NCI-H146 (cell line): ENCODE measurements around the gene ATXN2L.
"Not testable (repeated sequence)": the region's sequence is repeated elsewhere in the genome, so short reads cannot be mapped to it uniquely, and the experiment has no call there.

Experiments used
- DNase-seq: peaks from one replicate; lab custom pipeline; 2025; lab: John Stamatoyannopoulos, UW

Gene ATXN2L, protein sequence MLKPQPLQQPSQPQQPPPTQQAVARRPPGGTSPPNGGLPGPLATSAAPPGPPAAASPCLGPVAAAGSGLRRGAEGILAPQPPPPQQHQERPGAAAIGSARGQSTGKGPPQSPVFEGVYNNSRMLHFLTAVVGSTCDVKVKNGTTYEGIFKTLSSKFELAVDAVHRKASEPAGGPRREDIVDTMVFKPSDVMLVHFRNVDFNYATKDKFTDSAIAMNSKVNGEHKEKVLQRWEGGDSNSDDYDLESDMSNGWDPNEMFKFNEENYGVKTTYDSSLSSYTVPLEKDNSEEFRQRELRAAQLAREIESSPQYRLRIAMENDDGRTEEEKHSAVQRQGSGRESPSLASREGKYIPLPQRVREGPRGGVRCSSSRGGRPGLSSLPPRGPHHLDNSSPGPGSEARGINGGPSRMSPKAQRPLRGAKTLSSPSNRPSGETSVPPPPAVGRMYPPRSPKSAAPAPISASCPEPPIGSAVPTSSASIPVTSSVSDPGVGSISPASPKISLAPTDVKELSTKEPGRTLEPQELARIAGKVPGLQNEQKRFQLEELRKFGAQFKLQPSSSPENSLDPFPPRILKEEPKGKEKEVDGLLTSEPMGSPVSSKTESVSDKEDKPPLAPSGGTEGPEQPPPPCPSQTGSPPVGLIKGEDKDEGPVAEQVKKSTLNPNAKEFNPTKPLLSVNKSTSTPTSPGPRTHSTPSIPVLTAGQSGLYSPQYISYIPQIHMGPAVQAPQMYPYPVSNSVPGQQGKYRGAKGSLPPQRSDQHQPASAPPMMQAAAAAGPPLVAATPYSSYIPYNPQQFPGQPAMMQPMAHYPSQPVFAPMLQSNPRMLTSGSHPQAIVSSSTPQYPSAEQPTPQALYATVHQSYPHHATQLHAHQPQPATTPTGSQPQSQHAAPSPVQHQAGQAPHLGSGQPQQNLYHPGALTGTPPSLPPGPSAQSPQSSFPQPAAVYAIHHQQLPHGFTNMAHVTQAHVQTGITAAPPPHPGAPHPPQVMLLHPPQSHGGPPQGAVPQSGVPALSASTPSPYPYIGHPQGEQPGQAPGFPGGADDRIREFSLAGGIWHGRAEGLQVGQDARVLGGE

DNA sequence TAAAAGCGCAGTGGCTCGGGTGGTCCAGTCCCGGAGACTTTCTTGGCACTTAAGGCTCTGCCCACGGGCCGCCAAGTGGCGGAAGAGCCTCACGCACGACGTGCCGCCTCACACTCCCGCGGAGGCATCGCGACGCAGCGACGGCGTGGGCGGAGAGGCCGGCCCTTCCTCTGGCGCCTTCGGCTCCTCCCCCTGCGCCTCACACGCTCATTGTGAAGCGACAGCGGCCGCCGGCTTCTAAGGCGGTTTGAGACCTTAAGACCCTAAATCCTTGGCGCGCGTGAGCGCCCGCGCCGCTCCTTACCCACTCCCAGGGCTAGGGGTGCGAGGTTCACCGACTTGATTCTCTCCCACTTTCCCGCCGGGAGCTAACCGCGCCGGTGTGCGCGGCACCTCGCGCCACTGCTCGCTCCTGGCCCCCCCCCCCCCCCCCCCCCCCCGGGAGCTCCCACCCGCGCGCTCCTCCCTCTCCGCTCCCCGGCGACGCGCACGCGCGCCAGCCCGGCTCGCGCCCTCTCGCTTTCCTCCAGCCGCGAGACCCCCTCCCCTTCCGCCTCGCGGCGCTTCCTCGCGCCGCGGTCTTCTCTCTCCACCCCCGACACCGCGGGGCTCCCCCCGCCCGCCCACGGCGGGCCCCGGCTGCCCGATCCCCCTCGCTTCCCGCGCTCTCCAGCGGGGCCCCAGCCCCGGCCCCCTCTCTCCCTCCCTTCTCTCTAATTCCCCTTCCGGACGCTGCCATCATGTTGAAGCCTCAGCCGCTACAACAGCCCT is at the start of gene ATXN2L:
ATXN2L (plus strand) TSS at position 480 of the 771 bp plus-strand sequence; CDS start at position 741, 261 bp downstream.
- DNase-seq: peak; percentile 96

DNA sequence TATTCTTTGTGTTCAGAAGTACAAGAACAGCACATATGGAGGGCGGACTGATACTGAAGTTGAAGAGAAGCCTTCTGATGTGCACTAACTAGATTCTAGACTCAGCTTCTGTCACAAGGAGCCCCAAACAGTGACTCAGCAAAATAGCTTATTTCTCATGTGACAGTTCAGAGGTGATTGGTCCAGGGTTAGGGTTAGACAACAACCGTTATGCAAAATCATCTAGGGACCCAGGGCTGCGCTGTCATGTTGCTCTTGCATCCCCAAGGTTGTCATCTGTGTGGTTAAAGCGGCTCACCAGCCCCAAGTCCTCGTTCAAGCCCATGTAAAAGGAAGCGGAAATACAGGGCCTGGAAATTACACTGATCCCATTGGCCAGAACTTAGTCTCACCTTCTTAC is 41.1 kb upstream of the ATXN2L start:
- DNase-seq: not testable (repeated sequence)

DNA sequence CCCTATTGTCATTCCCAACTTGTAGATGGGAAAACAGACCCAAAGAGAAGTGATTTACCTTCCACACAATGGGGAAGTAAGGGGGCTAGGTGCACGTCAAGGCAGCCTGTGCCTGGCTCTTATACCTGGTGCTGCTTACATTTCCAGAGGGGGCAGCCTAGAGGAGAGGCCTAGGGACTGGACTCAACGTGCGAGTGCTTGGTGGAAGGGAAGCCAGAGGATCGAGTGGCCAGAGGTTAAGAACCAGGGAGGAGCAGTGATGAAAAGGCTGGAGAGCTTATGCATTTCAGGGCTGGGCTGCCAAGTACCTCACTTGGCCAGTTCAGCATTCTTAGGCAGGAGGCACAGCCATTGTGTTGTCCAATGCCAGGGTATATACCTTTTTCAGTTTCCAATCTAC is 40.4 kb upstream of the ATXN2L start:
- not testable (repeated sequence) for DNase-seq

DNA sequence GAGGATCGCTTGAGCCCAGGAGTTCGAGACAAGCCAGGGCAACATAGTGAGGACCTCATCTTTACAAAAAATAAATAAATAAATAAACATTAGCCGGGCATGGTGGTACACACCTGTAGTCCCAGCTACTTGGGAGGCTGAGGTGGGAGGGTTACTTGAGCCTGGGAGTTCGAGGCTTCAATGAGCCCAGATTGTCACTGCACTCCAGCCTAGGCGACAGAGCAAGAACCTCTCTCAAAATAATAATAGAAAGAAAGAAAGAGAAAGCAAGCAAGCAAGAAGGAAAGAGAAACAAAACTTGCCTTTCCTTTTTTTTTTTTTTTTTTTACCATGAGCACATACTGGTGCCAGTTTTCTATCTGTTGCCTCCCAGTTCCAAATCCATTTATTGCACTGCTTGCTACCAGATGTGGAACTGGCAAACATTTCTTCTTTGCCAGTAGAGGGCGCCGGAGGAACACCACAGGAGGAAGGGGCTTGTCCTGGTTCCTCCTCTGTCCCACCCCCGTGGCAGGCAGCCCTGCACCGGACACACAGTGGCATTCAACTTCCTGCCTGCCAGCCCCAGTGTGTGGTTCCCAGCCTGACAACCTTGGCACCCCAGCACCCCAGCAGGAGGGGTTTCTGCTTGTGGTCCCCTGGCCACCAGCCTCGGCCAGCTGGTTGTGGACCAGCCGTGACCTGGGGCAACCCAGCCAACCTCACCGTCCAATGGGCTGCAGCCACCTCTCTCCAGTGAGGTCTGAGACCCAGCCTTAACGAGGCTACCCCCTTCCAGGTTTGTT is 20.4 kb upstream of the ATXN2L start:
- DNase-seq: not testable (repeated sequence)

DNA sequence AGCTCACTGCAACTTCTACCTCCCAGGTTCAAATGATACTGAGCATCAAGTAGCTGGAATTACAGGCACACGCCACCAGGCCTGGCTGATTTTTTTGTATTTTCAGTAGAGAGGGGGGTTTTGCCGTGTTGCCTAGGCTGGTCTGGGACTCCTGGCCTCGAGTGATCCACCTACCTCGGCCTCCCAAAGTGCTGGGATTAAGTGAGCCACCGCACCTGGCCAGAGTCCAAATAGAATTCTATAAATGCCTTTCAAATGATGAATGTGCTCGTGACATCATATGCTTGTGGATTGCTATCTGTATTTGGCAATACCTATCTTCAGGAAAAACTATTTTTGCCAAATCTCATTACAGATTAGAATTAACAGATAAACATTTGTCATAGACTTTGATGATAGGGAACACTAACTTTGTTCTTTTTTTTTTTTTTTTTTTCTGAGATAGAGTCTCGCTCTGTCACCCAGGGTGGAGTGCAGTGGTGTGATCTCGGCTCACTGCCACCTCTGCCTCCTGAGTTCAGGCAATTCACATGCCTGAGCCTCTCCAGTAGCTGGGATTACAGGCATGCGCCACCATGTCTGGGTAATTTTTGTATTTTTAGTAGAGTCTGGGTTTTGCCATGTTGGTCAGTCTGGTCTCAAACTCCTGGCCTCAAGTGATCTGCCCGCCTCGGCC is 15.2 kb upstream of the ATXN2L start:
- not testable (repeated sequence) for DNase-seq

DNA sequence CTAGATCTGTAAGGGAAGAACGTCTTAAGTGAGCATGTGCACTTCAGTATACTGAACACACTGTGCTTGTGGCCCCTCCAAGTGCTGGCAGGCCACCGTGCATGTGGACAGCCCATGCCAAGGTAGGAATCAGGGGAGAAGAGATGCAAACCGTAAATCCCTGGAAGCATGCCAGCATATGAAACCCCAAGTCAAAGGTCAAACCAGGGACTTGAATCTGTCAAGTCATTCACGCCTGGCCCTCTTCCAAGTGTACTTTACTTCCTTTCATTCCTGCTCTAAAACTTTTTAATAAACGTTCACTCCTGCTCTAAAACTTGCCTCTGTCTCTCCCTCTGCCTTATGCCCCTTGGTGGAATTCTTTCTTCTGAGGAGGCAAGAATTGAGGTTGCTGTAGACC is 2.8 kb upstream of the ATXN2L start:
- no peak for DNase-seq

DNA sequence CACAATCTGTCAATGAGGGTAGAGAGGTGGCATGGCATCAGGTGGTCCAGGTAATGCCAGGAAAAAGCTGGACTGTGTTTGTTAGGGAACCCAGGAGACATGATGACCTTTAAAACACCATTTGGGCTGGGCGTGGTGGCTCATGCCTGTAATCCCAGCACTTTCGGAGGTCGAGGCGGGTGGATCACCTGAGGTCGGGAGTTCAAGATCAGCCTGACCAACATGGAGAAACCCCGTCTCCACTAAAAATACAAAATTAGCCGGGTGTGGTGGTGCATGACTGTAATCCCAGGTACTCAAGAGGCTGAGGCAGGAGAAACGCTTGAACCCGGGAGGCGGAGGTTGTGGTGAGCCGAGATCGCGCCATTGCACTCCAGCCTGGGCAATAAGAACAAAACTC is 2.3 kb upstream of the ATXN2L start:
- not testable (repeated sequence) for DNase-seq

DNA sequence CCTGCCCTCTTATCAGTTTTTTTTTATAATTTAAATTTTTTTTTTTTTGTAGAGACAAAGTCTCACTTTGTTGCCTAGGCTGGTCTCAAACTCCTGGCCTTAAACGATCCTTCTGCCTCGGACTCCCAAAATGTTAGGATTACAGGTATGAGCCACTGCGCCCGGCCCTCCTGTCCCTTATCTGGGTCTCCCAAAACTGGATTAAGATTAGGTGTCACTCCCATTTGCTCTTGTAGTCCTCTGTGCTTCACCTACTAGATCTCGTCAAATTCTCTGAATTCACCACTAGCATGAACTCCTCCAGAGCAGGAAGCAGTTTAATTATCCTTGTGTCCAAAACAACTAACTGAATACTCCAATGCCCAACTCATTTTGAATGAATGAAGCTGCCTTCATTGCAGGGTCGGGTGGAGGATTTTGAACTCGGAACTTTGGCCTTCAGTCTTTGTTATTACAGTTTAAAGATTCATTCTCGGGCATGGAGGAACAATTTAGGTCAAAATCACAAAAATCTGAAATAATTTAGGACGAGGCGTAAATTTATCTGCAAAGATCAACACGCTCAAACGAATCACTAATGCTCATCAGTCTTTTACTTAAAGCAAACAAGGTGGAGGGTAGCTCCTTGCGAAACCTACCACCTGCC is 802 bp upstream of the ATXN2L start:
- DNase-seq: no peak

DNA sequence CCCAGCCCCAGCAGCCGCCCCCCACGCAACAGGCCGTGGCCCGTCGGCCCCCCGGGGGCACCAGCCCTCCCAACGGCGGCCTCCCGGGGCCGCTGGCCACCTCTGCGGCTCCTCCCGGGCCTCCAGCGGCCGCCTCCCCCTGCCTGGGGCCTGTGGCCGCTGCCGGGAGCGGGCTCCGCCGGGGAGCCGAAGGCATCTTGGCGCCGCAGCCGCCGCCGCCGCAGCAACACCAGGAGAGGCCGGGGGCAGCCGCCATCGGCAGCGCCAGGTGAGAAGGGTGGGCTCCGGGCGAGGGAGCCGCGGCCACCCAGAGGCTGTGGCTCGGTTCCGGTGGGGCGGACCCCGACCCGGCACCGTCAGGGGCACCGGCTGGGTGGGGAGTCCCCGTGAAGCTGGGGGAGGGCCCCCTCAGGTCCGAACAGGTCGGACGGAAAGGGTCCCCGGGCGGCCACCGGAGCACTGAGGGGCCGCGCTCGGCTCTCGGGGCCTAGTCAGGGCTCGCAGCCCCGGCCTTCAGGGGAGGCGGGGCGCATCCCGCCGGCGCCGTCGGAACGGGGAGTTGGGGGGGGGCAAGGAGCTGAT is 583 bp downstream of the ATXN2L start:
- DNase-seq: no peak

DNA sequence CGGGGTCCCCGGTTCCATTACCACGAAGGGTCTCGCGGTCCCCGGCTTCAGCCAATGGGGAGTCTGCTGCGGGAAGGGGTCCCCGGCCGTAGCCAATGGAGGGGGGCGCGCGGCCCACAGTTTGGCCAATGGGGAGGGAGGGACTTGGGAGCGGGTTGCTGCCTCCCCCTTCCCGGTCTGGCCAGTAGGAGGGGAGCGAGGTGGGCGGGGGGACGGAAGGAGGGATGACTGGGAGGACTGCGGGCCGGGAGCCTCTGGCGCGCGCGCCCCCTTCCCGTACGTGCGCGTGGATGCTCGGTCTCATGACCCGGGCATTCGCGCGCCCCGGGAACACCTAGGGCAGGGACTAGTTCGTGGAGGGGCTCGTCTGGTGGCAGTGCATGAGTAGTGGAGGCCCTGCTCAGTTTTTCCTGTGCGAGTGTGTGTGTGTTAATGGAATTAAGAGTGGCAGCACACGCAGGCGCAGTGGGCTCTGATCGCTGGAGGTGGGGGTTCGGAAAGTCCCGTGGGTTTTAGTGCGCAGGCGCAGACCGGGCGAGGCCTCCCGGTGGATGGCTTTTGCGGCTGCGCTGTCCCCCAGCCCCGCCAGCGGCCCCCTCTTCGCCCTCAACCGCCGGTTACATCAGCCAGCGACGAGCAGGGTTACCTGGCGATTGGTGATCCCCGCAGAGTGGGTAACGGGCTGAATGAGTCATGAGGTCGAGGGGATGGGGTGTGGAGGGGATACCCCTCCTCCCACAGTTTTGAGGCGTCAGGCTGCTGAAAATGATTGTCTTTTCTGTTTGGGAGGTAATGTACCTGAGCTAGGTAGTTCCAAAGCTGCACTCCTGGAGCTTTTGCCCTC is 1.3 kb downstream of the ATXN2L start:
- peak; percentile 99 for DNase-seq

DNA sequence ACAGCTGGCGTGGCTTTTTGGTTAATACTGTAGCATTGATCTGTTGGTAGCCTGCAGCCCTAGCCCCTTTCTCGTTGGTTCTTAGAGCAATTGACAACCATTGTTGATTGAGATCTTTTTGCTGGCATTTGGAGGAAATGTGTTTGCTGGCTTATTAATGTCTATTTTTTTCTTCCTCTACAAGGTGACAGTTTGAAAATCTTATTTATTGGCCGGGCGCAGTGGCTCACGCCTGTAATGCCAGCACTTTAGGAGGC is 1.8 kb downstream of the ATXN2L start:
- DNase-seq: no peak

DNA sequence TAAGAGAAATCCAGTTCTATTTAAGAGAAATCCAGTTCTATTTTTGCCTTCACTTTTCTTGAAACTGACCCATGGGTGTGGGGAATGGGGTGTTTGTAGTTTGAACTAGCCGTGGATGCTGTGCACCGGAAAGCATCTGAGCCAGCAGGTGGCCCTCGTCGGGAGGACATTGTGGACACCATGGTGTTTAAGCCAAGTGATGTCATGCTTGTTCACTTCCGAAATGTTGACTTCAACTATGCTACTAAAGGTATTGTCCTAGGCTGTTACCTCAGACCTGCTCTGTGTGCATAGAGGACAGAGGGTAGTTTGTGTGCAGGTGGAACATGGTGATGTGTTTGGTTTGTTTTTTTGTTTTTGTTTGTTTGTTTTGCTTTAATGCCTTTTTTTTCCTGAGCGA is 3.3 kb downstream of the ATXN2L start:
- no peak for DNase-seq

DNA sequence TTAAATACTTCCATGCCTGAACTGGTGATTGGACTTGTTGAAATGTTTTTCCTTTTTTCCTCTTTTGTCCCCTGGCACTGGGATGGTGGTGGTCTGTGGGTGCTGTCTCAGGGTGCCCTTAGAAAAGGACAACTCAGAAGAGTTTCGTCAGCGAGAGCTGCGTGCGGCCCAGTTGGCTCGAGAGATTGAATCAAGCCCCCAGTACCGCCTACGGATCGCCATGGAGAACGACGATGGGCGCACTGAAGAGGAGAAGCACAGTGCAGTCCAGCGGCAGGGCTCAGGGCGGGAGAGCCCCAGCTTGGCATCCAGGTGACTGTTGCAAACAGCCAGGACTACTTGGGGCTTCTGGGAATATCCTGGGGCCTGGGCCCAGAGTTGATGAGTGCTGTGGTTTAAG is 6.9 kb downstream of the ATXN2L start:
- no peak for DNase-seq

DNA sequence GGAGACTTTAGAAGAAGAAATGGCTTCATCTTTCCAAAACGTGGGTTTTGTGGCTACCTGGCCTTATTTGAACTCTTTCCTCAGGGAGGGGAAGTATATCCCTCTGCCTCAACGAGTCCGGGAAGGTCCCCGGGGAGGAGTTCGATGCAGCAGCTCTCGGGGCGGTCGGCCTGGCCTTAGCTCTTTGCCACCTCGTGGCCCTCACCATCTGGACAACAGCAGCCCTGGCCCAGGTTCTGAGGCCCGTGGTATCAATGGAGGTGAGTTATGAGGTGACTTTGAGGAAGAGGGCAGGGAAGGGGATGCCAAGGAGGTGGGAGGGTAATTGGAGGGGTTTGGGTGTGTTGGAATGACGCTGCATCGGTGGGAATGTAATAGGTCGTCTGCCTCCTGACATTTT is 7.7 kb downstream of the ATXN2L start:
- no peak for DNase-seq

DNA sequence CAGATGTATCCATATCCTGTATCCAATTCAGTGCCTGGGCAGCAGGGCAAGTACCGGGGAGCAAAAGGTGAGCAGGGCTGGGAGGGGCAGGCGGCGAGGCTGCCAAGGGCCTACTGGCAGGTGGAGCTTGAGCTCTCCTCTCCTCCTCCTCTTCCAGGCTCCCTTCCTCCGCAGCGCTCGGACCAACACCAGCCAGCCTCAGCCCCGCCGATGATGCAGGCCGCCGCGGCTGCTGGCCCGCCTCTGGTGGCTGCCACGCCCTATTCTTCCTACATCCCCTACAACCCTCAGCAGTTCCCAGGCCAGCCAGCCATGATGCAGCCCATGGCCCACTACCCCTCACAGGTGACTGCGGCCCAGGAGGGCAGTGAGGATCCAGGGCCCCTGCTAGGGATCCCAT is 11.6 kb downstream of the ATXN2L start:
- DNase-seq: no peak

DNA sequence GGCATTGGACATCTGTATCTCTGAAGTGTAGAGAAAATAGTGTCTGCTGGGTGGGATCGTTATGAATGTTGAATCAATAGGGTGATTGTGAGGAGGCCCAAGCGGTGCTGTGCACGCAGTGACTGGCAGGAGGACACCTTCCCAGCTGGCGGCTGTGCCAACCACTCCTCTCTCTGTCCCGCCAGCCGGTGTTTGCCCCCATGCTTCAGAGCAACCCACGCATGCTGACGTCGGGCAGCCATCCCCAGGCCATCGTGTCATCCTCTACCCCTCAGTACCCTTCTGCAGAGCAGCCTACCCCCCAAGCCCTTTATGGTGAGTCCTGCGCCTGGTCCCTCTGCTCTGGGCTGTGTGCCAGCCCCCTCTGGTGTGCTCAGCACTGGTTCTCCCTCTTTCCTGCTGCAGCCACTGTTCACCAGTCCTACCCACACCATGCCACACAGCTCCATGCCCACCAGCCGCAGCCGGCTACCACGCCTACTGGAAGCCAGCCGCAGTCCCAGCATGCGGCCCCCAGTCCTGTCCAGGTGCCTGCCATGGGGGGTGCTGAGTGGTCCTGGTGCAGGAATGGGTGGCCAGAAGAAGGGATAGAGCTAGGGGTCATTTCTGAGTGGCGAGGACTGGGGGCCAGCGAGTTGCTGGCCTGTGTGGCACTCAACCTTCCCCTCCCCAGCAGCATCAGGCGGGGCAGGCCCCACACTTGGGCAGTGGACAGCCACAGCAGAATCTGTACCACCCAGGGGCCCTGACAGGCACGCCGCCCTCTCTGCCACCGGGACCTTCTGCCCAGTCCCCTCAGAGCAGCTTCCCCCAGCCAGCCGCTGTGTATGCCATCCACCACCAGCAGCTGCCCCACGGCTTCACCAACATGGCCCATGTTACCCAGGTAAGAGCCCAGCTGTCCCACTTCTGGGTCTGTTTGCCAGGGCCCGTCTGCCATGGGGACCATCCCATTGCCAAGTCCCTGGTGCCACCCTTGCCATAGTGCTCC is 12.4 kb downstream of the ATXN2L start:
- no peak for DNase-seq

DNA sequence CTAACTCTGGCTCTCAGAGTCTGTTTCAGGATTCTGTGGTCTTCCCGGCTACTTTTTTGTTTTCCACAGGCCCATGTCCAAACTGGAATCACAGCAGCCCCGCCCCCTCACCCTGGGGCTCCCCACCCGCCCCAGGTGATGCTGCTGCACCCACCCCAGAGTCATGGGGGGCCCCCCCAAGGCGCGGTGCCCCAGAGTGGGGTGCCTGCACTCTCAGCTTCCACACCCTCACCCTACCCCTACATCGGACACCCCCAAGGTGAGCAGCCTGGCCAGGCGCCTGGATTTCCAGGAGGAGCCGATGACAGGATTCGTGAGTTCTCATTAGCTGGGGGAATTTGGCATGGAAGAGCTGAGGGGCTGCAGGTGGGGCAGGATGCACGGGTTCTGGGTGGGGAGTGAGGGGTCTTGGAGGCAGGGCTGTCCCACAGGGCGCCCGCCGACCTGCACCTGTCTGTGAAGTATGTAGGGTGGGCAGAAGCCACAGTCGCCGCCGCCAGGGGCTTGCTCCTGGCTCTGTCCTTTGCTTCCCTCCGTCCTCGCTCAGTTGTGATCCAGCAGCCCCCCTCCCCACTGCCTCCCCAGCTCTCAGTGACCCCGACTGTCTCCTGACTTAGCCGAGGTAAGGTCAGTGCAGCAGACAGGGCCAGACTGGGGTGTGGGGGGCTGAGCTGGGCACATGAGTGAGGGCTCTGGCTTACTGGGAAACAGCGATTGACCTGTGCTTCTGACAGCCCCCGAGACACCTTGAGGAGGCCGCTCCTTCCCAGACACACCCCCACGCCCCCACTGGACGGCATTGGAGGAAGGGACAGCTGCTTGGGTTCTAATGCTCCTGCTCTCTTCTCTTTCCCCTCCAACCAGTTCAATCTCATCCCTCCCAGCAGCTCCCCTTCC is 13.3 kb downstream of the ATXN2L start:
- DNase-seq: no peak
